Stomach (tissue), 4 donors: ENCODE results near the gene NAA35.

ENCODE experiments used
- CTCF ChIP-seq, 7 experiments: fragments of 450-650 bp in 4 of 7; fragments of 200-600 bp in 3 of 7; sonication (generic) in 3 of 7; IDR thresholded peaks; one replicate each; pipeline ENCODE4 v1.5.1; 2016 to 2019; ENCODE audit warnings: antibody characterized with exemption in 7 of 7, control low read depth in 2 of 7, mild to moderate bottlenecking in 1 of 7
- POLR2A ChIP-seq, 4 donors: fragments of 450-650 bp; IDR thresholded peaks; one replicate each; pipeline ENCODE4 v1.6.1; 2016; ENCODE audit warnings: antibody characterized with exemption in 4 of 4, control low read depth in 2 of 4, mild to moderate bottlenecking in 1 of 4, moderate library complexity in 1 of 4

GRCh38 chr9:85904975-85905374, 36.0 kb upstream of the NAA35 start:
- TF ChIP-seq CTCF (IDR thresholded peaks at IDR 0.05), result no peak
- no peak for TF ChIP-seq POLR2A (IDR thresholded peaks at IDR 0.05)
